NCI-H2081 (cell line): ENCODE results near the gene TLR1.
"Not testable (repeated sequence)": the region's sequence is repeated elsewhere in the genome, so short reads cannot be mapped to it uniquely, and the experiment has no call there.

Source experiments
- DNase-seq, 2 experiments: peaks; one replicate each; lab custom pipeline; 2025; lab: John Stamatoyannopoulos, UW

TLR1 gene

DNA sequence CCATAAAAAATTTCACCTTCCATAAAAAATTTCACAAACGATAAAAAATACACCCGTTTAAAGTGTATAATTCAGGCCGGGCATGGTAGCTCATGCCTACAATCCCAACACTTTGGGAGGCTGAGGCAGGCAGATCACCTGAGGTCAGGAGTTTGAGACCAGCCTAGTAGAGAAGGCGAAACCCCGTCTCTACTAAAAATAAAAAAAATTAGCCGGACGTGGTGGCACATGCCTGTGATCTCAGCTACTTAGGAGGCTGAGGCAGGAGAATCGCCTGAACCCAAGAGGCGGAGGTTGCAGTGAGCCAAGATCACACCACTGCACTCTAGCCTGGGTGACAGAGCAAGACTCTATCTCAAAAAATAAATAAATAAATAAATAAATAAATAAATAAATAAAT is 1.7 kb upstream of the TLR1 start:
- not testable (repeated sequence) for DNase-seq

DNA sequence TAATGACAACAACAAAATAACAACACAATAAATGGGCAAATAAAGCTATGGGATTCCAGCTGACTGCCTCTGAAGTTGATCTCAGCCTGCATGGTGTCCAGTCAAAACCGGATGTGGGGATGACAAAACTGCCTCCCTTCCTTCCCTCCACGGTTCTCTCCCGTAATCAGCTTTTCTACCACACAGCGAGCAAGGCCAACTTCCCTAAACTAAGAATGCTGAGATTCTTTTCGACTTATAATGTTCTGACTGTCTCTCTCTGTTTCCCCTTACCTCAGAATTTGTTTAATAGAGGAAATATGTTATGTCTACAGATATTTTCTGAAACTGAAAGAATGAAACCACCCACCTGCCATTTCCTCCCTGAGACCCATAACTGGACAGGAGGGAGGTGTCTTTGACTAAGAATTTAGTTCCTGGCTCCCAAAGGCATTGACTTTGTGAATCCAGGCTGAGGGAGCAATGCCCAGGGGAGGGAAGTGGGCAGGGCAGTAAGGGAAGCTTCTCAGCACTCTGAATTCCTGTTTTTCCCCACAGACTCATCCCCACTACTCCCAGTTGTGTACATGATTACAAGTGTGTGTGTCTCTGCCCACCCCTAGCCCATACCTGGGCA is 1.0 kb upstream of the TLR1 start:
- no peak for DNase-seq

GRCh38 chr4:38803833-38804653 is 548 bp downstream of the TLR1 start:
- no peak for DNase-seq

- DNase-seq: no peak
Observed at GRCh38 chr4:38802561-38803355, 1.8 kb downstream of the TLR1 start.

DNA sequence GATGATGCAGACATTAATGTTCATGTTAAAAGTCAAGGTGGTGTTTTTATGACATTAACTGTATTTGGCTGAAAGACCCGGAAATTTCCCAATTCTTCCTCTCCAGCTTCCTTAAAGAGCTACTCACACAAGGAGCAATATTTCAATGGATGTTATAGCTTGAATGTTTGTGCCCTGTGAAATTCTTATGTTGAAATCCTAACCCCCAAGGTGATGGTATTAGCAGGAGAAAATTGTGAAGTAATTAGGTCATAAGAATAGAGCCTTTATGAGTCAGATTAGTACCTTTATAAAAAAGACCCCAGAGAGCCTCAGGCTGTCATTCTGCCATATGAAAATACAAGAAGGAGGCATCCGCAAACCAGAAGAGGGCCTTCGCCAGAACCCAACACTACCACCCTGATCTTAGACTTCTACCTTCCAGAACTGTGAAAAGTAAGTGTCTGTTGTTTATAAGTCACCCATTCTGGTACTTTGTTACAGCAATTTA is 3.6 kb downstream of the TLR1 start:
- no peak for DNase-seq

DNA sequence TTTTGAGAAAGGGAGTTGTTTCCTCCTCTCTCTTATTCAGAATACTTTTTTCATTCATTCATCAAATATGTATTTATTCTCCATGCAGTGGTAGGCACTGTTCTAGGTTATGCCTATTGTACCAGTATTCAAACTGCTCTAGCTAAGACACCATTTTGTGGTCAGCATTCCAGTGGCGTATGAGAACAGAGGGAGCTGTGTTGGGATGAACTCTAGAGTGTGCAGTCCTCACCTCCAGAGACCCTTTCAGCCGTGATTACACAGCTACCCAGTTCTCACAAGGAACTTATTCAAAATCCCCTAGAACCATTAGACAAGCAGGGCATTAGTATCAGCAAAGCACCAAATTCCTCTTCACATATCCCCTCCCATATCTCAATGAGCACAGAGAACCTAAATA is 4.2 kb downstream of the TLR1 start:
- DNase-seq: no peak

GRCh38 chr4:38795087-38795486 is 9.5 kb downstream of the TLR1 start:
- no peak for DNase-seq

GRCh38 chr4:38794051-38794450 is 10.5 kb downstream of the TLR1 start:
- DNase-seq: no peak

DNA sequence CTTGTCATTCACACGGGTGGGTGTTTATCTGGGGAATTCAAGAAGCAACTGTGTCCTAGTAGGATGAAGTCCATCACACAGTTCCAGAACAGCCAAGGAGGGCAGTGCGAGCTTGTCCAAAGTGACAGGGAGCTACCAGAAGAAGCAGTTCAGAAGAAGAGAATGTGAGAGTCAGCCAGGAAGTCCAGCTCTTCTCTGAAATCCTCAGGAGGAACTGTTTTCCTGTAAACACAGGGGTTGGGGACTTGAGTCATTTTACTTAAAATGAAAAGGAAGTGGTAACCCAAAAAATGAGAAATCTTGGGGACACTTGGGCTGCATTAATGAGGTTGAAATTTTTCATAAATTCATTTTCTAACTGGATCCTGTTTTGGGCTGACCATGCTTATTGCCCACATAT is 13.6 kb downstream of the TLR1 start:
- no peak for DNase-seq

- DNase-seq: no peak
Observed at GRCh38 chr4:38788317-38788716, 16.3 kb downstream of the TLR1 start.

GRCh38 chr4:38787693-38788092 is 16.9 kb downstream of the TLR1 start:
- no peak for DNase-seq

GRCh38 chr4:38785901-38786402 is 18.6 kb downstream of the TLR1 start:
- DNase-seq: no peak

GRCh38 chr4:38785041-38785790 is 19.4 kb downstream of the TLR1 start:
- no peak for DNase-seq

DNA sequence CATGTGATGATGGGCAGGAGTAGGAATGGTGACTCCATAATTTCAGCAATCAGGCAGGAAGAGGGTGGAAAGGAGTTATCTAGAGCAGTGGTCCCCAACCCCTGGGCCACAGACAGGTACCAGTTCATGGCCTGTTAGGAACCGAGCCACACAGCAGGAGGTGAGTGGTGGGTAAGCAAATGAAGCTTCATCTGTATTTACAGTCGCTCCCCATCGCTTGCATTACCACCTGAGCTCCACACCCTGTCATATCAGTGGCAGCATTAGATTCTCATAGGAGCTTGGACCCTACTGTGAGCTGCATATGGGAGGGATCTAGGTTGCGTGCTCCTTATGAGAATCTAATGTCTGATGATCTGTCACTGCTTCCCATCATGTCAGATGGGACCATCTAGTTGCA is 20.4 kb downstream of the TLR1 start:
- no peak for DNase-seq

- no peak for DNase-seq
Observed at GRCh38 chr4:38783109-38783460, 21.5 kb downstream of the TLR1 start.

DNA sequence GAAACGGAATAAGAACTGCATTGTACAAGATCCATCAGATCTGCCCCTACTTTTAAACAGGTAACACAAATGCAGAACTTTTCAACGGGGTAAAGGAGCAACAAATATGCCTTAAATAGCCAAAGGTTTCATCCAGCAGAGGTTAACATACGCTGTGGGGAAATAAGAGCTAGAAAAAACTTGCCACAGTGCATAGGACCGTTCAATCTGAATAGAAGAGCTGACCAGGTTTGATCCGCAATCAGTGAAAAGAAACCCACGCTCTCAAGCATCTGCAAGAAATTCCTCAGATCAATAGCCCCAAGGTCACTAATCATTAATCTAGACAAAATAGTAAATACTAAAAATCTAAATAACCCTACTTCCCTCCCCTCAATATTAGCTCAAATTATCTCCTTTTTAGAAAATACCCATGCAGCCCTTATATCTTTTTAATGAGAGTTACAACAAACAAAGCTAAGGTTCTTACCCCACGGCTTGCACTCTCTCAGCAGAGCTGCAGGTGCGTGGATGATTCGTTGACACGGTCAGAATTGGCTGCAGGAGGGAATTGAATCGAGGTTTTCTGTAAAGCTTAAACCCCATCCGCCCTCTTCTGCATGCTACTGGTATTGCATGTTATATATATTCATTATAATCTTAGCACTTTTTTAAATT is 22.0 kb downstream of the TLR1 start, which contains the start of gene TLR10:
TLR10 (minus strand) TSS at position 539 of the 657 bp plus-strand sequence. CDS start 7,400 bp downstream, outside the sequence.
- peak; percentile 39 to 71 for DNase-seq

- no peak for DNase-seq
Observed at GRCh38 chr4:38781854-38782261, 22.7 kb downstream of the TLR1 start.

DNA sequence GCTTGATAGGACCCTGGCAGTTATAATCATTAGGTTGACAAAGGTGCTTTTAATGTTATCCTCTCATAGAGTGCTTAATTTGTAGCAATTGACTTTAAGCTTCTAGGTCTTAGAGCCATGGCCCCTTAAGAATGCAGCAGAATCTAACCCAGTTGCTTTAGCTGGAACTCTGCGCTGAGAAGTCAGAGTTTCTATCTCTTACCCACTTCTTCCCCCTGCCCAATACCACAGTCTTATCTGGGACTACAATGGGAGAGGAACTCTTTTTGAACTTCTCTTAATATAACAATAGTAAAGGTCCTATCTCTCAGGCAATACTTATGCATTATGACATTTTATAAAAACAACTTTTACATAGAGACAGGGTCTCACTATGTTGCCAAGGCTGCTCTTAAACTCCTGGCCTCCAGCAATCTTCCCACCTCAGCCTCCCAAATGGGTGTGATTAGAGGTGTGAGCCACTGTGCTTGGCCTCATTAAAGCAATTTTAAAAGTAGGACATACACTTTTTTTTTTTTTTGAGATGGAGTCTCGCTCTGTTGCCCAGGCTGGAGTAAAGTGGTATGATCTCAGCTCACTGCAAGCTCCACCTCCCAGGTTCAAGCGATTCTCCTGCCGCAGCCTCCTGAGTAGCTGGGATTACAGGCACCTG is 23.6 kb downstream of the TLR1 start:
- no peak for DNase-seq

- no peak for DNase-seq
Observed at GRCh38 chr4:38779790-38780189, 24.8 kb downstream of the TLR1 start.

DNA sequence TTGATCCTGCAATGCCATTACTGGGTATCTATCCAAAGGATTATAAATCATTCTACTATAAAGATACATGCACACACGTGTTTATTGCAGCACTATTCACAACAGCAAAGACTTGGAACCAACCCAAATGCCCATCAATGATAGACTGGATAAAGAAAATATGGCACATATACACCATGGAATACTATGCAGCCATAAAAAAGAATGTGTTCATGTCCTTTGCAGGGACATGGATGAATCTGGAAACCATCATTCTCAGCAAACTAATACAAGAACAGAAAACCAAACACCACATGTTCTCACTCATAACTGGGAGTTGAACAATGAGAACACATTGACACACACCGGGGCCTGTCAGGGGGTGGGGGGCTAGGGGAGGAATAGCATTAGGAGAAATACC is 26.7 kb downstream of the TLR1 start:
- not testable (repeated sequence) for DNase-seq

DNA sequence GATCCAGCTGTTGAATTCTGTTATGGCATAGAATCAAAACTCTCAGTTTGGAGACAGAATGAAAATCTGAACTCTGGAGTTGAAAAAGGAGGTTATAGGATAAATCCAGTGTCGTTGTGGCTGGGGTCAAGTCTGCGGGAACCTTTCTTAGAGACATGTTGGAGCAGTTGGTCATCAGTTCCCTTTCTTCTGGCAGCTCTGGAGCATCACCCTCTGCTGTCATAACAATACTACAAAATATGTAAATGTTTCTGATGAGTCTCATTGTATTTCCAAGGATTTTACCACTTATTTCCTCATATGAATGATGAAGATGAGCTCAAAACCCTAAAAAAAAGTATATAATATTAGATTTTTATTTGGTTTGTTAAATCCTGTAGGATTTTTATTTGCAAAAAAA is 29.3 kb downstream of the TLR1 start:
- no peak for DNase-seq
